ENCODE measurements around the gene DNM3.

Gene DNM3

GRCh38 chr1:172275478-172275877 is 434.2 kb downstream of the DNM3 start:
- no peaks in the 10 kb centered on the region for H3K36me3 ChIP-seq (ENCODE audit: control insufficient read depth in 5 of 5, insufficient read depth in 5 of 5, low read length in 5 of 5)
- no peak overlapping the region for H3K4me3 ChIP-seq (ENCODE audit: low read depth in 1 of 5, low read length in 5 of 5)
- no peaks in the 10 kb centered on the region for H3K27me3 ChIP-seq (ENCODE audit: control insufficient read depth in 5 of 5, insufficient read depth in 4 of 5, low read length in 5 of 5)
- H3K9me3 ChIP-seq (ENCODE audit: control insufficient read depth in 5 of 5, low read length in 5 of 5) = no peaks in the 10 kb centered on the region
- H3K4me1 ChIP-seq (ENCODE audit: control insufficient read depth in 5 of 5, insufficient read depth in 5 of 5, low read length in 5 of 5) = peaks cover 0 to 19% (median 0%) of the 10 kb centered on the region in 5 donors
- no peak overlapping the region for H3K27ac ChIP-seq (ENCODE audit: low read depth, low read length)
- H3K9ac ChIP-seq (ENCODE audit: low read length in 5 of 5) = no peak overlapping the region

GRCh38 chr1:172276120-172276818 is 435.0 kb downstream of the DNM3 start:
- Histone ChIP-seq H3K9me3 (ENCODE audit: control insufficient read depth in 5 of 5, low read length in 5 of 5) (no peaks in the 10 kb centered on the region), H3K9ac (ENCODE audit: low read length in 5 of 5) (no peak overlapping the region), H3K27ac (ENCODE audit: low read depth, low read length) (no peak overlapping the region), H3K4me1 (ENCODE audit: control insufficient read depth in 5 of 5, insufficient read depth in 5 of 5, low read length in 5 of 5) (peaks cover 0 to 19% (median 0%) of the 10 kb centered on the region in 5 donors), H3K4me3 (ENCODE audit: low read depth in 1 of 5, low read length in 5 of 5) (no peak overlapping the region), H3K36me3 (ENCODE audit: control insufficient read depth in 5 of 5, insufficient read depth in 5 of 5, low read length in 5 of 5) (no peaks in the 10 kb centered on the region), H3K27me3 (ENCODE audit: control insufficient read depth in 5 of 5, insufficient read depth in 4 of 5, low read length in 5 of 5) (no peaks in the 10 kb centered on the region)

- H3K36me3 ChIP-seq (ENCODE audit: control insufficient read depth in 5 of 5, insufficient read depth in 5 of 5, low read length in 5 of 5) = no peaks in the 10 kb centered on the region
- no peak overlapping the region for H3K9ac ChIP-seq (ENCODE audit: low read length in 5 of 5)
- H3K9me3 ChIP-seq (ENCODE audit: control insufficient read depth in 5 of 5, low read length in 5 of 5) = no peaks in the 10 kb centered on the region
- peaks cover 0 to 19% (median 0%) of the 10 kb centered on the region in 5 donors for H3K4me1 ChIP-seq (ENCODE audit: control insufficient read depth in 5 of 5, insufficient read depth in 5 of 5, low read length in 5 of 5)
- H3K27ac ChIP-seq (ENCODE audit: low read depth, low read length) = no peak overlapping the region
- H3K4me3 ChIP-seq (ENCODE audit: low read depth in 1 of 5, low read length in 5 of 5) = no peak overlapping the region
- no peaks in the 10 kb centered on the region for H3K27me3 ChIP-seq (ENCODE audit: control insufficient read depth in 5 of 5, insufficient read depth in 4 of 5, low read length in 5 of 5)
These were observed 436.0 kb downstream of the DNM3 start for GRCh38 chr1:172277275-172277674.

DNA sequence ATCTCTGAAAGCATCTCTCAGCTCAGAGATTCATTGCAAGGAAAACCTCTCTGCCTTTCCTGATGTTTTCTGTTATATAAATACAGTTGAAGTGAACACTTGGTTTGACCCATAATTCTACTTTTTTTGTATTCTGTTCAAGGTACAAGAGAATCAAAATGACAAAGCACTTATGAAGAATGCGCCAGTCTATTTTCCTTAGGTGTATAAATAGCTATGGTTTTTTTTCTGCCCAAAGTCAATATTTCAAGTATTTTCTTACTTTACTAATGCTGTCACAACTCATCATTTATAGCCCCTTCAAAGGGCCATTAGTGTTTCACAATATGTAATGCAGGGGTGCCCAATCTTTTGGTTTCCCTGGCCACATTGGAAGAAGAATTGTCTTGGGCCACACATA is 436.7 kb downstream of the DNM3 start:
- H3K27ac ChIP-seq (ENCODE audit: low read depth, low read length) = no peak overlapping the region
- H3K9me3 ChIP-seq (ENCODE audit: control insufficient read depth in 5 of 5, low read length in 5 of 5) = no peaks in the 10 kb centered on the region
- peaks cover 0 to 19% (median 0%) of the 10 kb centered on the region in 5 donors for H3K4me1 ChIP-seq (ENCODE audit: control insufficient read depth in 5 of 5, insufficient read depth in 5 of 5, low read length in 5 of 5)
- H3K27me3 ChIP-seq (ENCODE audit: control insufficient read depth in 5 of 5, insufficient read depth in 4 of 5, low read length in 5 of 5) = no peaks in the 10 kb centered on the region
- H3K9ac ChIP-seq (ENCODE audit: low read length in 5 of 5) = no peak overlapping the region
- no peaks in the 10 kb centered on the region for H3K36me3 ChIP-seq (ENCODE audit: control insufficient read depth in 5 of 5, insufficient read depth in 5 of 5, low read length in 5 of 5)
- no peak overlapping the region for H3K4me3 ChIP-seq (ENCODE audit: low read depth in 1 of 5, low read length in 5 of 5)

- H3K27ac ChIP-seq (ENCODE audit: low read depth, low read length) = no peak overlapping the region
- no peaks in the 10 kb centered on the region for H3K9me3 ChIP-seq (ENCODE audit: control insufficient read depth in 5 of 5, low read length in 5 of 5)
- no peak overlapping the region for H3K4me3 ChIP-seq (ENCODE audit: low read depth in 1 of 5, low read length in 5 of 5)
- peaks cover 0 to 19% (median 0%) of the 10 kb centered on the region in 5 donors for H3K4me1 ChIP-seq (ENCODE audit: control insufficient read depth in 5 of 5, insufficient read depth in 5 of 5, low read length in 5 of 5)
- no peak overlapping the region for H3K9ac ChIP-seq (ENCODE audit: low read length in 5 of 5)
- no peaks in the 10 kb centered on the region for H3K27me3 ChIP-seq (ENCODE audit: control insufficient read depth in 5 of 5, insufficient read depth in 4 of 5, low read length in 5 of 5)
- H3K36me3 ChIP-seq (ENCODE audit: control insufficient read depth in 5 of 5, insufficient read depth in 5 of 5, low read length in 5 of 5) = no peaks in the 10 kb centered on the region
These were observed 437.2 kb downstream of the DNM3 start for GRCh38 chr1:172278478-172278877.

DNA sequence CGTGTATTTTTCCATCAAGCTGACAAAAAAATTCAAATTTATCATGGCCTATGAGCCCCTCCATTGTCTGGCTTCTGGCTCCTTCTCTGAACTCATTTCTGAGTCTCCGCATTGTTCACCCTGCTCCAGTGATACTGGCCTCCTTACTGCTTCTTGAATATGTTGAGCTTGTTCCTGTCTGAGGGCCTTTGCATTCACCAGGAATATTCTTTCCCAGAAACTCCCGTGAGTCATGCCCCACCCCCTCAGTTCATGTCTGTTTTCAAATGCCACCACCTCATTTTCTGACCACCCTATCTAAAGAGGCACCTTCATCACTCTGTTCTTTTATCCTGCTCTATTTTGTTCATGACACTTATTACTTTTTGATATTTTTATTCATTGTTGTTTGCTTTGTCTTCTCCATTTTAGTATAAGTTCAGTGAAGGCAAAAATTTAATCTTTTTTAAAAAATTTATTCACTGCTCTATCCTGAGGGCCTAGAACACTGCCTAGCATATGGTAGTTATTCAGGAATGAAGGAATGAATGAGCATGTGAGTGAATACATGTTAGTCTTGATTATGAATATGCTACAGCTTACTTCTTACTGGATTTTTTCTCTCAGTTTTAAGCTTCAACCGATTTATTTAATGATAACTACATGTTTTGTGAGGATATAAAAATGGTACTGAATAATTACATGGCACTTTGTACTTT is 438.8 kb downstream of the DNM3 start:
- Histone ChIP-seq H3K9me3 (ENCODE audit: control insufficient read depth in 5 of 5, low read length in 5 of 5) (no peaks in the 10 kb centered on the region), H3K27ac (ENCODE audit: low read depth, low read length) (no peak overlapping the region), H3K36me3 (ENCODE audit: control insufficient read depth in 5 of 5, insufficient read depth in 5 of 5, low read length in 5 of 5) (no peaks in the 10 kb centered on the region), H3K4me1 (ENCODE audit: control insufficient read depth in 5 of 5, insufficient read depth in 5 of 5, low read length in 5 of 5) (peaks cover 0 to 11% (median 0%) of the 10 kb centered on the region in 5 donors), H3K4me3 (ENCODE audit: low read depth in 1 of 5, low read length in 5 of 5) (no peak overlapping the region), H3K9ac (ENCODE audit: low read length in 5 of 5) (no peak overlapping the region), H3K27me3 (ENCODE audit: control insufficient read depth in 5 of 5, insufficient read depth in 4 of 5, low read length in 5 of 5) (no peaks in the 10 kb centered on the region)

GRCh38 chr1:172283766-172284165 is 442.5 kb downstream of the DNM3 start:
- no peaks in the 10 kb centered on the region for H3K36me3 ChIP-seq (ENCODE audit: control insufficient read depth in 5 of 5, insufficient read depth in 5 of 5, low read length in 5 of 5)
- H3K27ac ChIP-seq (ENCODE audit: low read depth, low read length) = no peak overlapping the region
- no peaks in the 10 kb centered on the region for H3K27me3 ChIP-seq (ENCODE audit: control insufficient read depth in 5 of 5, insufficient read depth in 4 of 5, low read length in 5 of 5)
- H3K4me1 ChIP-seq (ENCODE audit: control insufficient read depth in 5 of 5, insufficient read depth in 5 of 5, low read length in 5 of 5) = peaks cover 0 to 21% (median 7%) of the 10 kb centered on the region in 5 donors
- no peak overlapping the region for H3K4me3 ChIP-seq (ENCODE audit: low read depth in 1 of 5, low read length in 5 of 5)
- no peak overlapping the region for H3K9ac ChIP-seq (ENCODE audit: low read length in 5 of 5)
- H3K9me3 ChIP-seq (ENCODE audit: control insufficient read depth in 5 of 5, low read length in 5 of 5) = no peaks in the 10 kb centered on the region

GRCh38 chr1:172286629-172287076 is 445.4 kb downstream of the DNM3 start:
- H3K9ac ChIP-seq (ENCODE audit: low read length in 5 of 5) = peak overlapping the region in 1 of 5 donors; percentile 35
- H3K9me3 ChIP-seq (ENCODE audit: control insufficient read depth in 5 of 5, low read length in 5 of 5) = no peaks in the 10 kb centered on the region
- no peaks in the 10 kb centered on the region for H3K27me3 ChIP-seq (ENCODE audit: control insufficient read depth in 5 of 5, insufficient read depth in 4 of 5, low read length in 5 of 5)
- no peak overlapping the region for H3K4me3 ChIP-seq (ENCODE audit: low read depth in 1 of 5, low read length in 5 of 5)
- no peaks in the 10 kb centered on the region for H3K36me3 ChIP-seq (ENCODE audit: control insufficient read depth in 5 of 5, insufficient read depth in 5 of 5, low read length in 5 of 5)
- peak overlapping the region; percentile 59 for H3K27ac ChIP-seq (ENCODE audit: low read depth, low read length)
- H3K4me1 ChIP-seq (ENCODE audit: control insufficient read depth in 5 of 5, insufficient read depth in 5 of 5, low read length in 5 of 5) = peaks cover 0 to 19% (median 7%) of the 10 kb centered on the region in 5 donors

DNA sequence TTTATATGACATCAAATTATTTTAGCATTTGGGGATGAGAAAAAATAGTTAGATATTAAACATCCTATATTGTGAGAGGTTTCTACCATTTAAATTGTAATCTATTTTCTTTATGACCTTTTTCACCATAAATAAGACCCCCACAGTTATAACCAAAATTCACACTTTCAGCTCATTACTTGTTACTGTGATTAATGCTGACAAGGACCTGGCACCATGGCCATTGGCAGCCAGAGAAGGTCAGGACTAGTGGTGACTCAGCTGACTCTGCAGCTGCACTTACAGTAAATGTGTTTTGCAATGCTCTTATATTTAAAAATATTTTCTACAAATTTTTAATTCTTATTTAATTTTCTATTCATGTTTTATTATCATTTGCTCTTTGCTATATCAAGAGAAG is 445.9 kb downstream of the DNM3 start:
- H3K4me3 ChIP-seq (ENCODE audit: low read depth in 1 of 5, low read length in 5 of 5) = no peak overlapping the region
- H3K9ac ChIP-seq (ENCODE audit: low read length in 5 of 5) = peak overlapping the region in 1 of 5 donors; percentile 35
- no peaks in the 10 kb centered on the region for H3K9me3 ChIP-seq (ENCODE audit: control insufficient read depth in 5 of 5, low read length in 5 of 5)
- no peaks in the 10 kb centered on the region for H3K36me3 ChIP-seq (ENCODE audit: control insufficient read depth in 5 of 5, insufficient read depth in 5 of 5, low read length in 5 of 5)
- H3K27ac ChIP-seq (ENCODE audit: low read depth, low read length) = peak overlapping the region; percentile 59
- no peaks in the 10 kb centered on the region for H3K27me3 ChIP-seq (ENCODE audit: control insufficient read depth in 5 of 5, insufficient read depth in 4 of 5, low read length in 5 of 5)
- peaks cover 0 to 19% (median 7%) of the 10 kb centered on the region in 5 donors for H3K4me1 ChIP-seq (ENCODE audit: control insufficient read depth in 5 of 5, insufficient read depth in 5 of 5, low read length in 5 of 5)

- Histone ChIP-seq H3K4me3 (ENCODE audit: low read depth in 1 of 5, low read length in 5 of 5) (no peak overlapping the region), H3K27me3 (ENCODE audit: control insufficient read depth in 5 of 5, insufficient read depth in 4 of 5, low read length in 5 of 5) (no peaks in the 10 kb centered on the region), H3K4me1 (ENCODE audit: control insufficient read depth in 5 of 5, insufficient read depth in 5 of 5, low read length in 5 of 5) (peaks cover 0 to 28% (median 7%) of the 10 kb centered on the region in 5 donors), H3K9ac (ENCODE audit: low read length in 5 of 5) (no peak overlapping the region), H3K9me3 (ENCODE audit: control insufficient read depth in 5 of 5, low read length in 5 of 5) (no peaks in the 10 kb centered on the region), H3K27ac (ENCODE audit: low read depth, low read length) (no peak overlapping the region), H3K36me3 (ENCODE audit: control insufficient read depth in 5 of 5, insufficient read depth in 5 of 5, low read length in 5 of 5) (no peaks in the 10 kb centered on the region)
These were observed 447.3 kb downstream of the DNM3 start for GRCh38 chr1:172288581-172288980.
